Spleen (tissue), 7 donors: ENCODE results near the gene CST9L.

ENCODE experiments used
- POLR2A ChIP-seq, 3 donors: fragments of 450-650 bp; IDR thresholded peaks; one replicate each; pipeline ENCODE4 v1.5.1; 2017; ENCODE audit warnings: antibody characterized with exemption in 3 of 3, mild to moderate bottlenecking in 1 of 3
- TF ChIP-seq, protein P1 (sequence below), 11 experiments: fragments of 200-600 bp in 7 of 11; fragments of 450-650 bp in 4 of 11; sonication (generic) in 4 of 11; IDR thresholded peaks in 8 of 11; conservative IDR thresholded peaks in 3 of 11; 1 replicate in 7 of 11; 2 replicates in 4 of 11; pipeline versions ENCODE4 v1.4.0 to v1.8.0; 2016 to 2021; ENCODE audit warnings: antibody characterized with exemption in 11 of 11, inconsistent platforms in 4 of 11, mild to moderate bottlenecking in 1 of 11
- donor health status: DM: no; HTN: no; CAD: no; lungs with moderate emphysema.
- donor health status: DM: no; HTN: no; CAD: no.
- donor health status: DM: no; HTN: no; CAD: no.

- TF ChIP-seq, protein P1, sequence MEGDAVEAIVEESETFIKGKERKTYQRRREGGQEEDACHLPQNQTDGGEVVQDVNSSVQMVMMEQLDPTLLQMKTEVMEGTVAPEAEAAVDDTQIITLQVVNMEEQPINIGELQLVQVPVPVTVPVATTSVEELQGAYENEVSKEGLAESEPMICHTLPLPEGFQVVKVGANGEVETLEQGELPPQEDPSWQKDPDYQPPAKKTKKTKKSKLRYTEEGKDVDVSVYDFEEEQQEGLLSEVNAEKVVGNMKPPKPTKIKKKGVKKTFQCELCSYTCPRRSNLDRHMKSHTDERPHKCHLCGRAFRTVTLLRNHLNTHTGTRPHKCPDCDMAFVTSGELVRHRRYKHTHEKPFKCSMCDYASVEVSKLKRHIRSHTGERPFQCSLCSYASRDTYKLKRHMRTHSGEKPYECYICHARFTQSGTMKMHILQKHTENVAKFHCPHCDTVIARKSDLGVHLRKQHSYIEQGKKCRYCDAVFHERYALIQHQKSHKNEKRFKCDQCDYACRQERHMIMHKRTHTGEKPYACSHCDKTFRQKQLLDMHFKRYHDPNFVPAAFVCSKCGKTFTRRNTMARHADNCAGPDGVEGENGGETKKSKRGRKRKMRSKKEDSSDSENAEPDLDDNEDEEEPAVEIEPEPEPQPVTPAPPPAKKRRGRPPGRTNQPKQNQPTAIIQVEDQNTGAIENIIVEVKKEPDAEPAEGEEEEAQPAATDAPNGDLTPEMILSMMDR (IDR thresholded peaks at IDR 0.05 in 8 of 11, conservative IDR thresholded peaks at IDR 0.05 in 3 of 11), result no peak
- TF ChIP-seq POLR2A (IDR thresholded peaks at IDR 0.05), result no peak
These were observed 35.1 kb downstream of the CST9L start for GRCh38 chr20:23533161-23533560.
